GM21576 (cell line): ENCODE measurements around the gene GCLC.
"Not testable (repeated sequence)": the region's sequence is repeated elsewhere in the genome, so short reads cannot be mapped to it uniquely, and the experiment has no call there.

Experiments used
- ATAC-seq: cut with Tn5 transposase; IDR thresholded peaks from one replicate; pipeline ENCODE4 v1.9.1; 2021; ENCODE audit warnings: mild to moderate bottlenecking, moderate library complexity; ENCODE audit not compliant: unreplicated experiment

The GCLC gene

GRCh38 chr6:53495506-53496499 is 49.1 kb downstream of the GCLC start:
- no peak for ATAC-seq

DNA sequence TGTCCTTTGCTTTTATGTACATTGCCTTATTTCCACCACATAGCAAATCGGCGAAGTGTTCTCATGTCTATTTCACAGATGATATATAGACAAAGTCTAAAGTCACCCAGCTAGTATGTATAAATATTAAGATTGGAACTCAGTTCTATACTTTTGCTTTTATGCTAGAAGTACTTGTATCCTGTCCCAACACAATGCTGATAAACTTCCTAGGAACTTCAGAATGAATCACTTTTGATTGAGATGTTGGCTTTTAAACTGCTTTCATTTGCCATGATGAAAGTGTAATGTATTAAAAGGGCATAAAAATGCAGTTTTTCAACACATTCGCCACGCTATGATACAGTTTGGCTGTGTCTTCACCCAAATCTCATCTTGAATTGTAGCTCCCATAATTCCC is 50.8 kb downstream of the GCLC start:
- ATAC-seq: no peak

DNA sequence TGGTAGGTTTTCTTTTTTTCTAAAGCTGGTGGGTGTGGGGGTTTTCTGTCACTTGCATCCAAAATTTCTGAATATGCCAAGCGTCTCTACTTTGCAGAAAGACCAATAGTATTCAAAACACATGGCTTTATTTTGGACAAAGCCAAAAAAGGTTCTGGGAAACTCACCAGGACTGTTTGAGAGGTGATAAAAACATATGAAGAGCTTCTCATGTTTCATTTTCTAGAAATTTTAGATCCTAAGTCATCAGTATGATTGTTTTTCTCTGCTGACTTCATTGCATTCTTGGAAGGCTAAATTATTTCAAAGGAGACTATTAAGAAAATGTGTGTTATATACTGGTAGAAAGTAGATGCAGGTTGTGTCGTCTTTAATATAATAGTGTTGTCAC is 51.3 kb downstream of the GCLC start:
- ATAC-seq: no peak

- no peak for ATAC-seq
These were observed 51.9 kb downstream of the GCLC start for GRCh38 chr6:53492860-53493634.

DNA sequence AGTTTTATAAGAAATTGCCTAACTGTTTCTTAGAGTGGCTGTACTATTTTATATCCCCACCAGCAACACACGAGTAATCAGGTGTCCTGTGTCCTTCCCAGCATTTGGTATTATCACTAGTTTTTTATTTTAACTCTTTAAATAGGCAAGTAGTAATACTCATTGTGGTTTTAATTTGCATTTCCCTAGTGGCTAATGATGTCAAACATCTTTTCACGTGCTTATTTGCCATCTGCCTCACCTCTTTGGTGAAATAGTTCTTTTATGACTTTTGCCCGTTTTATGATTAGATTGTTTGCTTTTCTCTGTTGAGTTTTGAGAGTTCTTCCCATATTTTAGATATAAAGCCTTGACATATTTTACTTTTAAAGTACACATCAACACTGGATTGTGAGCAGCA is 57.8 kb downstream of the GCLC start:
- ATAC-seq: no peak

GRCh38 chr6:53486679-53487078 is 58.2 kb downstream of the GCLC start:
- ATAC-seq: no peak

- no peak for ATAC-seq
These were observed 60.2 kb downstream of the GCLC start for GRCh38 chr6:53484476-53485280.

- ATAC-seq: no peak
These were observed 61.2 kb downstream of the GCLC start for GRCh38 chr6:53483423-53484353.

DNA sequence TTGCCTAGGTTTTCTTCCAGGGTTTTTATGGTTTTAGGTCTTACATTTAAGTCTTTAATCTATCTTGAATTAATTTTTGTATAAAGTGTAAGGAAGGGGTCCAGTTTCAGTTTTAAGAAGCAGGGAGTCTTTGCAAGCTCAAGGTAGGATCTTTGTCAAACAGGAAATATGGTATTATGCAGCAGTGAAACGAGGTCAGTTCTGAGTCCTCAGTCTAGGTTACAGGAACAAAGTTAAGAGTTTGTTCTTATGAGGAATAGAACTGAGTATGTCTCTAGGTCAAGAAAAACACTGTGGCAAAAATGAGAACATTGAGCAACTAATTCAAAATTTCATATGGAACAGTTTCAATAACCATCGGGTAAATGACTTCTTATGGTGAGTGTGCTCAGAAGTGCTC is 63.6 kb downstream of the GCLC start:
- no peak for ATAC-seq

DNA sequence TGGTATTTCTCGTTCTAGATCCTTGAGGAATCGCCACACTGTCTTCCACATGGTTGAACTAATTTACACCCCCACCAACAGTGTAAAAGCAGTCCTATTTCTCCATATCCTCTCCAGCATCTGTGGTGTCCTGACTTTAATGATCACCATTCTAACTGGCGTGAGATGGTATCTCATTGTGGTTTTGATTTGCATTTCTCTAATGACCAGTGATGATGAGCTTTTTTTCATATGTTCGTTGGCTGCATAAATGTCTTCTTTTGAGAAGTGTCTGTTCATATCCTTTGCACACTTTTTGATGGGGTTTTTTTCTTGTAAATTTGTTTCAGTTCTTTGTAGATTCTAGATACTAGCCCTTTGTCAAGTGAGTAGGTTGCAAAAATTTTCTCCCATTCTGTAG is 64.1 kb downstream of the GCLC start:
- ATAC-seq: not testable (repeated sequence)

GRCh38 chr6:53479871-53480270 is 65.0 kb downstream of the GCLC start:
- ATAC-seq: no peak

GRCh38 chr6:53476964-53477363 is 67.9 kb downstream of the GCLC start:
- no peak for ATAC-seq

- ATAC-seq: no peak
These were observed 70.9 kb downstream of the GCLC start for GRCh38 chr6:53474010-53474409.

GRCh38 chr6:53469163-53469562 is 75.7 kb downstream of the GCLC start:
- ATAC-seq: no peak

- no peak for ATAC-seq
These were observed 78.6 kb downstream of the GCLC start for GRCh38 chr6:53466257-53466656.

DNA sequence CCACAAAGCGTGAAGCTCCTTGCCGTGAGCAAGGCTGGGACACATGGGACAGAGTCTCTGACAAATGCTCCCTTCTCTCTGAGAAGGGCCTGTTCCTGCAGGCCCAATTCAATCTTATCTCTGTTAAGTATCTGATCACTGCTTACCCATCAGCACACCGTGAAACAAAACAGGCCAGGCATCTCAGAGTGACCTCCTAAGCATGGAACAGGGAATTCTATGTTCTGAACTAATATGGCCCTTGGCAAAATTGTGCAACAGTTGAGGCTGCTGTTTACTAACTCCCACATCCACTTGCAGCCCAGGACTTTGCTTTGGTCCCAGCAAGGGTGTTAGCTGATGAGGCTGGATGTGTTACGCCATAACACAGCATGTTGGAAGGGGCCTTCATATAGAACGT is 79.2 kb downstream of the GCLC start:
- ATAC-seq: no peak

DNA sequence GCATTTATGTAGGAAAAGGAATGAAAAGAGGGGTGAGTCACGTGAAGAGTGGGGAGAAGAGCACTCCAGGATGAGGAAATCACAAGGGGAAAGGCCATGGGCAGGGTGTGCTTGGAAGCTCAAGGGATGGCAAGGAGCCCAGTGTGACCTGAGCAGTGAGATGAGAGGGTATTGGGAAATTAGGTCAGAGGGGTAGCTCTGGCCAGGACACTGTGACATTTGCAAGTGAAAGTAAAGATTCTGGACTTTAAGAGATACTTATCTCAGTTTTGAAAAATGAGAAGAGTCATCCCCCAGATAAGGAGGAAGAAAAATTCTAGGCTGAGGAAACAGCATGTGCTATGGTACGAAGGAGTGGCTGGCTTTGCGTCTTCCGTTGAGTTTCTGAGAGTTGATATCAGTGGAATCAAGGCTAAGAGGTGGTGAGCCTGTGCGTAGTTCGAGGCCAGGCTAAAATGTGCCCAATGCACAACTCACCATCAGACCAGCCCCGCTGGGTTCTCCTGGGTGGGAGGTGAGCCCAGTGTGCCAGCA is 79.9 kb downstream of the GCLC start:
- no peak for ATAC-seq

- ATAC-seq: no peak
These were observed 80.4 kb downstream of the GCLC start for GRCh38 chr6:53464483-53464882.

DNA sequence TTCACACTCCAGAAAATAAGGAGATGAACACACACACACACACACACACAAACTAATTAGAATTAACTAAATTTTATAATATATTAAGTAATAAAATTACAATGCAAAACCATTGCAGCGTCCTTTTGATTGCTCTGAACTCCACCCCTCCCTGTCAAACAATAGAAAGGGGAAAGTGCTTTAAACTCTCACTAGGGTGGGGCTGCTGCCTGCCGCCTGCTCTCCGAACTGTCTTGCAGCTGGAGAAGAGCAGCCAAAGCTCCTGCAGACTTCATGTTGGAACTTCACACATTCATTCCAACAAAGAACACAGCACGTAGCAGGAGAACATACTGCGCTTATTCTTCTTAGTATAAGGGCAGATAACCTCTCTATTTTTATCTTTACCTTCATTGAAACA is 83.2 kb downstream of the GCLC start:
- ATAC-seq: no peak
